ENCODE data around the gene INTS6.
A peak's percentile ranks its signal among the peaks of the same experiment; 100 is the strongest.

INTS6 gene

DNA sequence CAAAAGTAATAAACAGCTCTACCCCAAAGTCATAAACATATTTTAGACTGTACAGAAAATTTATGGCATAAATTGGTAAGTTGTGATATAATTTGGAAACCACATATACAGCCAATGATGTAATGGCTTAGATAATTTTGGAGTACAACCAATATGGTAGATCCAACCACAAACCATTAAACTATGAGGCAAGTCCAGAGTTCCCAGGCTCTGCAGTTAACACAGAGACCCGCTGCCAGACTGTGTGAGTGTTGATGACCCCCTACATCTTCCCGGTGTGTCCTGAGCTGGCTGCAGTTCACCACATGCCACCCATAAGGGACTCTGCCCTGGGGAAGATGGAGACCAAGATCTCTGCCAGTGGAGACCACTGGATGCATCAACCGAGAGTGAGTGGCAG, 123.2 kb downstream of the INTS6 start:
- peak; percentile 48 for DNase-seq (ENCODE audit: low read depth)
- H3K4me3 ChIP-seq (ENCODE audit: low read length): no peak overlapping the region
- TF ChIP-seq, protein P1, sequence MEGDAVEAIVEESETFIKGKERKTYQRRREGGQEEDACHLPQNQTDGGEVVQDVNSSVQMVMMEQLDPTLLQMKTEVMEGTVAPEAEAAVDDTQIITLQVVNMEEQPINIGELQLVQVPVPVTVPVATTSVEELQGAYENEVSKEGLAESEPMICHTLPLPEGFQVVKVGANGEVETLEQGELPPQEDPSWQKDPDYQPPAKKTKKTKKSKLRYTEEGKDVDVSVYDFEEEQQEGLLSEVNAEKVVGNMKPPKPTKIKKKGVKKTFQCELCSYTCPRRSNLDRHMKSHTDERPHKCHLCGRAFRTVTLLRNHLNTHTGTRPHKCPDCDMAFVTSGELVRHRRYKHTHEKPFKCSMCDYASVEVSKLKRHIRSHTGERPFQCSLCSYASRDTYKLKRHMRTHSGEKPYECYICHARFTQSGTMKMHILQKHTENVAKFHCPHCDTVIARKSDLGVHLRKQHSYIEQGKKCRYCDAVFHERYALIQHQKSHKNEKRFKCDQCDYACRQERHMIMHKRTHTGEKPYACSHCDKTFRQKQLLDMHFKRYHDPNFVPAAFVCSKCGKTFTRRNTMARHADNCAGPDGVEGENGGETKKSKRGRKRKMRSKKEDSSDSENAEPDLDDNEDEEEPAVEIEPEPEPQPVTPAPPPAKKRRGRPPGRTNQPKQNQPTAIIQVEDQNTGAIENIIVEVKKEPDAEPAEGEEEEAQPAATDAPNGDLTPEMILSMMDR (conservative IDR thresholded peaks at IDR 0.05; ENCODE audit: low read length): no peak

DNA sequence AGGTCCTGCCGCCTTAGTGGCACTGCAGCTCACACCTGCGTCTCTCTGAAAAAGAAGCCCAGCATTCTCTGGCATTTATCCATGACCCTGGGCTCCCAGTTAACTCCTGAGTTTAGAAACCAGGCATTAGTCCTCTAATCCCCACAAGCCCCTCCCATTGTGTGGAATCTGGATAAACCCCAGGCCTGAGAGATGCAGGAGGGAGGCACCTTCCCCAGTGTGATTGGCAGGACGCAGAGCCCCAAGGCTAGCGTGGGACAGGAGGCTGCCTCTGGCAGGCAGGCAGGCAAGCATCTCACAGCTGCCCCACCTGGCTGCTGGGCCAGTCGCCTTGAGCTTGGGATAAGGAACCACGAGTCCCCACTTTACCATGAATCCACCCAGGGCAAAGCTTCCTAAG, 124.3 kb downstream of the INTS6 start:
- TF ChIP-seq, protein P1 (conservative IDR thresholded peaks at IDR 0.05; ENCODE audit: low read length): no peak
- no peak for DNase-seq (ENCODE audit: low read depth)
- no peak overlapping the region for H3K4me3 ChIP-seq (ENCODE audit: low read length)

DNA sequence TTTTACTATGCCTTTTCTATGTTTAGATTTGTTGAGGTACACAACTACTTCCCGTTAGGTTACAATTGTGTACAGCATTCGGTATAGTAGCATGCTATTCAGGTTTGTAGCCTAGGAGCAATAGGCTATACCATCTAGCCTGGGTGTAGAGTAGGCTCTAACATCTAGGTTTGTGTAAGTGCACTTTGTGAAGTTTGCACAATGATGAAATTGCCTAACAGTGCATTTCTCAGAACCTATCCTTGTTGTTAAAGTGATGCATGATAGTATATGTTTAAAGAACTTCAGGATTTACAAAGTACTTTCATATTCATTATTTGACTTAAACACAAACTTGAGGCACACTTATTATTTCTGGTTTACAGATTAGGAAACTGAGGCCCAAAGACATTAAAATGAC, 124.9 kb downstream of the INTS6 start:
- H3K4me3 ChIP-seq (ENCODE audit: low read length): no peak overlapping the region
- no peak for DNase-seq (ENCODE audit: low read depth)

GRCh38 chr13:51326777-51327176, 126.1 kb downstream of the INTS6 start:
- H3K4me3 ChIP-seq (ENCODE audit: low read length): no peak overlapping the region
- DNase-seq (ENCODE audit: low read depth): no peak
- TF ChIP-seq, protein P1 (conservative IDR thresholded peaks at IDR 0.05; ENCODE audit: low read length): no peak

More for the DNA sequence above, 124.9 kb downstream of the INTS6 start:
- TF ChIP-seq, protein P1 (conservative IDR thresholded peaks at IDR 0.05; ENCODE audit: low read length): no peak

GRCh38 chr13:51325837-51326236, 127.0 kb downstream of the INTS6 start:
- TF ChIP-seq, protein P1 (conservative IDR thresholded peaks at IDR 0.05; ENCODE audit: low read length): no peak
- DNase-seq (ENCODE audit: low read depth): no peak
- no peak overlapping the region for H3K4me3 ChIP-seq (ENCODE audit: low read length)

DNA sequence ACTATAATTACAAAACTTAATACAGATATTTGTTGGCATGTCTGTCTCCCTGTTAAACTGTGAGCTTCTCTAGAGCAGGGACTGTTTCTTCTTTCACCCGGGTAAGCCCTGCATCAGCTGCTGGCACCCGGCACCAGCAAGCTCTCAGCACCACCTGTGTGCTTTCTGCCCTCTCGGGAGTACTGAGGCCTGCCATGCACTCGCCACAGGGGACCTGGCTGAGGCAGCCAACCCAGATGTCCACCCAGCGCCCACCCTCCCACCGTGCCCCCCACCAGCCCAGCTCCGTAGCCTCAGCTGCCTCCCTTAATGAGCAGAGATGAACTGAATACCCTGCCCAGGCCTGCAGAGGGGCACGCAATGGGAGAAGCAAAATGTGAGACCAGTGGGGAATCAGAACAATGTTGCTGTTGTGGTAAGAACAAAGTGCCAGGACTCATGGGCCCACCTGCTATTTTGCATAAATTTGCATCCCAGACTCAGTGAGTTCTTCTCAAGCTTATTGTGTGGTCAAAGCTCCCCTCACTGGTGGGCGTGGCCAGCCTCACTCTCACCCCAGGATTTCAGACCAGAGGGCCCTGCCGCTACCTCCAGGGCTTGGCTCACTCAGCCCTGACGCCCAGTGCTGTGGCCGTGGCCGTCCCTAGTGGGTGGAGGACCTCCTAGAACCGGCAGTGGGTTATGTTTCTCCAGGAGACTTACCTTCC, 128.0 kb downstream of the INTS6 start:
- DNase-seq (ENCODE audit: low read depth): no peak
- TF ChIP-seq, protein P1 (conservative IDR thresholded peaks at IDR 0.05; ENCODE audit: low read length): no peak
- no peak overlapping the region for H3K4me3 ChIP-seq (ENCODE audit: low read length)

GRCh38 chr13:51323824-51324511, 128.9 kb downstream of the INTS6 start:
- TF ChIP-seq, protein P1 (conservative IDR thresholded peaks at IDR 0.05; ENCODE audit: low read length): no peak
- DNase-seq (ENCODE audit: low read depth): no peak
- no peak overlapping the region for H3K4me3 ChIP-seq (ENCODE audit: low read length)
